NCI-H2029 (cell line): Measurements from ENCODE around the gene ZNF407.

Source experiments
- DNase-seq: peaks from one replicate; lab custom pipeline; 2025; lab: John Stamatoyannopoulos, UW

Gene ZNF407

GRCh38 chr18:75105551-75106254 is 508.0 kb downstream of the ZNF407 start:
- no peak for DNase-seq

- no peak for DNase-seq
Observed at GRCh38 chr18:75106746-75107145, 509.1 kb downstream of the ZNF407 start.

- DNase-seq = no peak
Observed at GRCh38 chr18:75107196-75107930, 509.7 kb downstream of the ZNF407 start.

GRCh38 chr18:75107931-75108276 is 510.2 kb downstream of the ZNF407 start:
- DNase-seq = no peak

- no peak for DNase-seq
Observed at GRCh38 chr18:75108579-75109318, 511.1 kb downstream of the ZNF407 start.

GRCh38 chr18:75109319-75109691 is 511.6 kb downstream of the ZNF407 start:
- DNase-seq = no peak

- DNase-seq = no peak
Observed at GRCh38 chr18:75109819-75110218, 512.1 kb downstream of the ZNF407 start.

- DNase-seq = no peak
Observed at GRCh38 chr18:75110311-75110710, 512.6 kb downstream of the ZNF407 start.

GRCh38 chr18:75110846-75111415 is 513.3 kb downstream of the ZNF407 start:
- DNase-seq = no peak

GRCh38 chr18:75111760-75112159 is 514.1 kb downstream of the ZNF407 start:
- DNase-seq = no peak

GRCh38 chr18:75112186-75113096 is 514.8 kb downstream of the ZNF407 start:
- no peak for DNase-seq

GRCh38 chr18:75113455-75113854 is 515.8 kb downstream of the ZNF407 start:
- DNase-seq = no peak

- no peak for DNase-seq
Observed at GRCh38 chr18:75114231-75114764, 516.6 kb downstream of the ZNF407 start.
